Measurements from ENCODE around the gene TTLL5. TPM values are rescaled to one million over a fixed set of nuclear protein-coding genes. Genes with fewer than 3 reads are reported as not detected.
"Not testable (repeated sequence)": the region's sequence is repeated elsewhere in the genome, so short reads cannot be mapped to it uniquely, and the experiment has no call there.

The TTLL5 gene
- total RNA-seq, 1 donor from 2014 or later = 20.4 TPM

DNA sequence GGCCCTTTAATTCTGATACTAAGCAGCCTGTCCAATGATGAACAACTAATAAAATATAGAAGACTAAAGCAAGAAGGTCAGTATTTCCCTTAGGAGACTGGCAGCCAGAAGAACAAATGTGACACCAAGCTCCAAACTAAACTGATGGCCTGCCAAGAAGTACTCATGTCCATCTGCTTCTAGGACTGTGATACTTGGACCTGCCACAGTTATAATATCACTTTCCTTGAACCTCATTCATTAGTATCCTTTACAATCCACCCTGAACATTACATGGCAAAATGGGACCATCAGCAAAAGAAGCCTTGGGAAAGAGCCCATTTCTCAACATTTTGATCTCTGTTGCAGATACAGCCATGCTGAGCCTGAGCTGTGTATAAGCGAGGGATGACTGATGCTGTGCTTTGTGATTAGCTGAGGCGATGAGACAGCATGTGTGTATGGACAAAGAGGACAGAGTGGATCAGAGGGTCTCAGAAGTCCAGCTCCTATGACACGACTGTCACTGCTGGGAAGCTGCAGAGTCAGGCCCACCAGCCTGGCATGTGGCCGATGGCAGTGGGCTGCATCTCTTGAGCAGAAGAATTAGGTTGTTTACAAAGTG, 246.8 kb downstream of the TTLL5 start:
- DNase-seq (ENCODE audit: low read depth in 2 of 2) = no peak

DNA sequence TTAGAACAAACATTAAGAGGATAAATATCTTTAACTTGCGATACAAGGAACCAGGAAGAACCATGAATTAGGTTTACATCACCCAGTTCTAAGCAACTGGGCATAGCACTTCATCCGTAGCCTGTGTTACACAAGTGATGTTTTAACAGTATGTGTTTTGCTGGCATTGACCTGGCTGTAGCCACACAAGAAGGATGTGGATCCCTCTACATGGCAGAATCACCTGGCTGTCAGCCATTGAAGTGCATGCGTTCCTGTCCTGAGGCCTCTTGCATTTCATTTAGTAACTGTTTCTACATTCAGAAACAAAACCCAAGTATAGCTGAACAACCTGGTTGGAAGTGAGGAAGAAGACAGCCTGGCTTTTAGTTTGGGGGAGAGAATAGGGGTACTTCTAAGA, 248.6 kb downstream of the TTLL5 start:
- DNase-seq (ENCODE audit: low read depth in 2 of 2) = no peak

DNA sequence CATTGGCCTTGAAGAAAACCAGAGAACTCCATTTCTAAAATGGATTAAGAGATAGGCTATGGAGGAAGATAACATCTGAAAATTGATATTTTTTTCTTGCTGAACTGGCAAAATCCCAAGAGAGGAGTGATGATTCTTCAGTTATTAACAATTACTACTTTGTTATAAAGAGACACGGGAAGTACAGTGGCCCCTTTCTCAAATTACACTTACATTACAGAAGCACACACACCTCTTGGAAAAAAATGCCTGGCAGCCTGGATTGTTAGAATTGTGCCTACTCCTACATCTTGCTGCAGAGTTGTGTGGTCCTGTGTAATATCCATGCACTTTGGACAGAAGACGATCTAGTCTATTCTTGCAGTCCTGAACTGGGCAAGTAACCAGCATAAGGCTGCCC, 249.0 kb downstream of the TTLL5 start:
- DNase-seq (ENCODE audit: low read depth in 2 of 2) = no peak

DNA sequence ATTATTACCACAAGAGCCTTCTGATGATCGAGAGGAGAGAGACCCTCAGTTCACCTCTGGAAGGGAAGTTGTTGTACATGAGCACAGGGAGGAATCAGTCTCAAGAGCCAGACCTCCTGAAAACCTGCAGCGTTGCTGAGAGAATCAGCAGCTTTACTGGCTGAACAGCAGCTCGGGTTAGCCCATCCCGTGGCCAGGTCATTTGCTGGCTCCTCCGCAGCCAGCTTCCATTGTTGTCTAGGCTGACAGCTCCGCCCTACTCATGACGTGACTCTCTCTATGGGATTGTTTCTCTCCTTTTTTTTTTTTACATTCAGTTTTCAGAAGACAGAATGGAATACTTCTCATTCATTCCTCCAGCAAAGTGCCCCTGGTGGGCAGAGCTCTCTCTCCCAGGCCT, 250.8 kb downstream of the TTLL5 start:
- peak; percentile 85 to 90 for DNase-seq (ENCODE audit: low read depth in 2 of 2)

DNA sequence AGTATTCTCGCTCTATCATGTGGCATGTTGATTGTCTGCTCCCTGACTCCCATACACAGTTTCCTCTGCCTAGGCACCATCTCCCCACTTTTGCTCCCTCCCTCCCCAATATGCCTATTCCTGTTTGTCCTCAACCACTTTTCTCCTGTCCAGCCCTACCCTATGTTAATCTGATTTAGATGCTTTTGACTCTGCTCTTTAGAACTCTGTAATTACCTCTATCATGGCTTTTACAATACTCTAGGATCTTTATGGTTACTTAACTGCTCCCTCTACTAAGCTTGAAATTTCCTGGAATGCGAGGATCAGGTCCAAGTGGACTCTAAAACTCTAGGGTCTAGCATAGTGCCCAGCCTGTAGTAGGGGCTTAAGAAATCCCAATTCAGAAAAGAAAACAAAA, 252.1 kb downstream of the TTLL5 start:
- no peak for DNase-seq (ENCODE audit: low read depth in 2 of 2)

DNA sequence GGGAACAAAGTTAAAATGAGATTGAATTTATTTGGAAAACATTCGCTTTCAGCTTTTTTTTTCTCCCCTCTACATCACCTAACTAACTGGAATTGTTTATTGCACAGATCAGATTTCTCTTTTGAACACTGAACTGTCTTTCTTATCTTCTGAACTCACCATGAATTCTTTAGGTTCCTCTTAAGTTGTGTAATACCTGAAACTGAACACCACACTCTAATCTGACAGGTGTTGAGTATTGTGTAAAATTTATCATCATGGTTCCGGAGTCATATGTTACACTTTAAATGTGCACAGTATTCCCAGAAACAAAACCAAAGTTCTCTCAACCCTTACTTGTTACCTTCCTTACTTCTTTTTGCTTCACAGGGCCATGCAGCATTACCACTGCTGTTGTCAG, 254.0 kb downstream of the TTLL5 start:
- no peak for DNase-seq (ENCODE audit: low read depth in 2 of 2)

DNA sequence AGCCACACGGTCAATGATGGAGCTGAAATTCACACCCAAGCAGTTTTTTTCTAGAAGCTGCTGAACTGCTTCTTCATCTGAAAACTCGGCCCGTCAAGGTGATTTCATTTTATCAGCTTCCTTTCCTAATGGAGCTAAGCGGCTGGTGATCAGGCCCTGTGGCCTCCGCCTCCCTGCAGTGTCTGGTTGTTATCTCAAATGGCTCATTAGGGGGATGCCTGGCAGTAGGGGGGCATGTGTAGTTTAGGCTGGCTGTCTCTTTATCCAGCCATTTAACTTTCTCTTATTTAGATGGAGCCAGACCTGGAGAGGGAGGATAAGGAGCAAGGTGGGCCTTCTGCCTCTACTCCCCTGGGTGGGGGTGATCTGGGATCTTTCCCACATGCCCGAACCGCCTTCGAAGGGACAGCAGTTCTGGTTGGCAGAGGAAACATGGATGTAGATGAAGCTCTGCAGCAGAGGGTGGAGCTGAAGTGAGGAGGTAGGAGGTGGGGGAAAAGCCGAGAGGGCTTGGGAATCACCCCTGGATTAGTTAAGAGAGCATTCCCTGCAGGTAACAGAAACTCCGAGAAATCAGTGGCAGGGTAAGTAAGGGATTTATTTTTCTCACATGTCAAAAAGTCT, 256.4 kb downstream of the TTLL5 start:
- no peak for DNase-seq (ENCODE audit: low read depth in 2 of 2)

DNA sequence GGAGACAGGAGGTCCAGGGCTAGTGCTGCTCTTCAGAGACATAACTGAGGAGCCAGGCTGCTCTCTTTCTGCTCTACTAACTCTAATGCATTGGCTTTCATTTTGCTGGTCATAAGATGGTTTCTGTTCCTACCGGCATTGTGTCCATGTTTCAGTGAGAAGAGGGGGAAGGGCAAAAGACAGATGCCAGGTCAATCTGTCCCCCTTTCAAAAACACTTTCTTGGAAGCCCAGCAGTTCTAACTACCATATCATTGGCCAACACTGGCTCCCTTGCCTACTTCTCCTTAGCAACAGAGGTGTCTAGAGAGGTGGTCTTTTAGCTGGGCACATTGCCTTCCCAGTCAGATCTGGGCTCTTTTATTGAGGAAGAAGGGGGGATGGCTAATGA, 256.9 kb downstream of the TTLL5 start:
- DNase-seq (ENCODE audit: low read depth in 2 of 2) = no peak

DNA sequence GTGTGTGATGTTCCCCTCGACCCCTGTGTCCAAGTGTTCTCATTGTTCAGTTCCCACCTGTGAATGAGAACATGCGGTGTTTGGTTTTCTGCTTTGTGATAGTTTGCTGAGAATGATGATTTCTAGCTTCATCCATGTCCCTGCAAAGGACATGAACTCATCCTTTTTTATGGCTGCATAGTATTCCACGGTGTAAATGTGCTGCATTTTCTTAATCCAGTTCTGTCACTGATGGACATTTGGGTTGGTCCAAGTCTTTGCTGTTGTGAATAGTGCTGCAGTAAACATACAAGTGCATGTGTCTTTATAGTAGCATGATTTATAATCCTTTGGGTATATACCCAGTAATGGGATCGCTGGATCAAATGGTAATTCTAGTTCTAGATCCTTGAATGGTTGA, 259.4 kb downstream of the TTLL5 start:
- not testable (repeated sequence) for DNase-seq (ENCODE audit: low read depth in 2 of 2)

DNA sequence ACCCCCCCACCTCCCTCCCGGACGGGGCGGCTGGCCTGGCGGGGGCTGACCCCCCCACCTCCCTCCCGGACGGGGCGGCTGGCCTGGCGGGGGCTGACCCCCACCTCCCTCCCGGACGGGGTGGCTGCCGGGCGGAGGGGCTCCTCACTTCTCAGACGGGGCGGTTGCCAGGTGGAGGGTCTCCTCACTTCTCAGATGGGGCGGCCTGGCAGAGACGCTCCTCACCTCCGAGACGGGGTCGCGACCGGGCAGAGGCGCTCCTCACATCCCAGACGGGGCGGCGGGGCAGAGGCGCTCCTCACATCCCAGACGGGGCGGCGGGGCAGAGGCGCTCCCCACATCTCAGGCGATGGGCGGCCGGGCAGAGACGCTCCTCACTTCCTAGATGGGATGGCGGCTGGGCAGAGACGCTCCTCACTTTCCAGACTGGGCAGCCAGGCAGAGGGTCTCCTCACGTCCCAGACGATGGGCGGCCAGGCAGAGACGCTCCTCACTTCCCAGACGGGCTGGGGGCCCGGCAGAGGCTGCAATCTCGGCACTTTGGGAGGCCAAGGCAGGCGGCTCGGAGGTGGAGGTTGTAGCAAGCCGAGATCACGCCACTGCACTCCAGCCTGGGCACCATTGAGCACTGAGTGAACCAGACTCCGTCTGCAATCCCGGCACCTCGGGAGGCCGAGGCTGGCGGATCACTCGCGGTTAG, 264.2 kb downstream of the TTLL5 start:
- not testable (repeated sequence) for DNase-seq (ENCODE audit: low read depth in 2 of 2)

DNA sequence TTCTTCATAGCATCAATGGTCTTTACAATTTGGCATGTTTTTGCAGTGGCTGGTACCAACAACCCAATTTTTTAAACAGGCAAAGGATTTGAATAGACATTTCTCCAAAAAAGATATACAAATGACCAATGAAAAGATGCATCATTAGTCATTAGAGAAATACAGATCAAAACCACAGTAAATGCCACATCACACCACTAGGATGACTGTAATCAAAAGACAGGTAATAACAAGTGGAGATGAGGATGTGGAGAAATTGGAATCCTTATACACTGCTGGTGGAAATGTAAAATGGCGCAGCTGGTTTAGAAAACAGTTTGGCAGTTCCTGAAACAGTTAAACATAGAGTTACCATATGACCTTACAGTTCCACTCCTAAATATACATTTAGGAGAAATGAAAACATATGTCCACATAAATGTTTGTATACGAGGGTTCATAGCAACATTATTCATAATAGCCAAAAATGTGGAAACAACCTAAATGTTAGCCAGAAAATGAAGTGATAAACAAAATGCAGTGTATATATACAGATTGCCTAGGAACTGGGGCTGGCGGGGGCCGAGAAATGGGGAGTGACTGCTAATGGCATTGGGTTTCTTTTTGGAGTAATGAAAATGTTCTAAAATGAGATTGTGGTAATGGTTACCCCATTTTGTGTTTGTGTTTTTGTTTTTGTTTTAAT, 265.5 kb downstream of the TTLL5 start:
- no peak for DNase-seq (ENCODE audit: low read depth in 2 of 2)

DNA sequence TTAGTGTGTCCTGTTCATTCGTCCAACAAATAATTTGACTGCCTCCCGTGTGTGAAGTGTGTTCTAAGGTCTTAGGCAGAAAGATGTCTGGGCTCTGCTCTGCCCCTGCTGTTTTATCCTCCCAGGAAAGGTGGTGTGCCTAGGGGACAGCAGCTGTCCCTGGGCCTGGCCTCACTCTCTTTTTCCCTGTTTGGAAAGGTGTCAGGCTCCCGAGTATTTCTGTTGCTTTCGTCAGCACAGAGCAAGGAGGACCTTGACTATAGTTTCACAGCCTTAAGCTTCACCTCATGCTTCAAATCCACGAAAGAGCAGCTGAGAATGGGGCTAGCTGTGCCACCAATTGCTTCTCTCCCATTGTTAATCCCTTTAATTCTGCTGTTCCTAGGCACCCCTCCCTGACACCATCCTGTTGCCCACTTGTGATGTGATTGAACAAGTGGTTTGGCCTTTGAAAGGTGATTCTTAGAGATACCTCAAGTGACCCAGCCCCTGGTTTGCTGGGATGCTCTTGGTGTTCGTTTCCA, 266.6 kb downstream of the TTLL5 start:
- DNase-seq (ENCODE audit: low read depth in 2 of 2) = no peak

DNA sequence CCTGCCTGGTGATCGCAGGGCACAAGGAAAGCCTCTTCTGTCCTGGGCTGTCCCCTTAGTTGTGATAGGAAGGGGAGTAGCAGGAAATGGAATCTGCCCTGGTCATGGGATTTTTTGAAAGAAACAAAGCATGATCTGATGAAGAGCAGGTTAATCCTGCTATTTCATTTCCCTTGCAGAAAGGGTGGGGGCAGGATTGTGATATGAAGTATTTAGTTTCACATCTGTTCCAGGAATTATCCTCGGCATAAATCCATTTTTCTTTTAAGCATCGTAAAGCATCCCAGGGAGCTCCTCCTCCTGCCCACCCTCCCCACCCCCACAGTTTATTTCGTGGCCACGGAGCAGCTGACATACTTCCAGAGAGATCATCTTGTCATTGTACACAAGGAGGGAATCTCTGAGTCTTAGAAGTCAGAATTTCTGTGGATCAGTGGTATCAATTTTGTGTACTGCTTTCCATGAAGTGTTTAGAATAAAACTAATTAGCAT, 267.7 kb downstream of the TTLL5 start:
- DNase-seq (ENCODE audit: low read depth in 2 of 2) = peak; percentile 31 to 72

DNA sequence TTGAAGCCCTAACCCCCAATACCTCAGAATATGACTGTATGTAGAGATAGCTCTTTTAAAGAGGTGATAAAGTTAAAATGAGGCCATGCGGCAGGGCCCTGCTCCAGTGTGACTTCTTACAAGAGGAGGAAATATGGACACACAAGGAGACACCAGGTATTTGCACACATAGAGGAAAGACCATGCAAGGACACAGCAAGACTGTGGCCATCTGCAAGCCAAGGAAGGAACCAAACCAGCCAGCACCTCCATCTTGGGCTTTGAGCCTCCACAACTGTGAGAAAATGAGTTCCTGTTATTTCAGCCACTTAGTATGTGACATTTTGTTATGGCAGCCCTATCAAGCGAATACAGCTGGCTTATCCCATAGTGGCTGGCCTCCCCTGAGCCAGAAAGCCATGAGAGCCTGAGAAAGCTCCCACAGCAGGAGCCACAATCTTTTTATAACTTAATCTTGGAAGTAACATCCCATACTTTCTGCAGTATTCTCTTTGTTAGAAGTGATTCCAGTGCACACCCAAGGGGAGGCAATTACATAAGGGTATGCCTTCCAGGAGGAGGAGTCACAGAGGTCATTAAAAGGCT, 272.8 kb downstream of the TTLL5 start:
- DNase-seq (ENCODE audit: low read depth in 2 of 2) = no peak

DNA sequence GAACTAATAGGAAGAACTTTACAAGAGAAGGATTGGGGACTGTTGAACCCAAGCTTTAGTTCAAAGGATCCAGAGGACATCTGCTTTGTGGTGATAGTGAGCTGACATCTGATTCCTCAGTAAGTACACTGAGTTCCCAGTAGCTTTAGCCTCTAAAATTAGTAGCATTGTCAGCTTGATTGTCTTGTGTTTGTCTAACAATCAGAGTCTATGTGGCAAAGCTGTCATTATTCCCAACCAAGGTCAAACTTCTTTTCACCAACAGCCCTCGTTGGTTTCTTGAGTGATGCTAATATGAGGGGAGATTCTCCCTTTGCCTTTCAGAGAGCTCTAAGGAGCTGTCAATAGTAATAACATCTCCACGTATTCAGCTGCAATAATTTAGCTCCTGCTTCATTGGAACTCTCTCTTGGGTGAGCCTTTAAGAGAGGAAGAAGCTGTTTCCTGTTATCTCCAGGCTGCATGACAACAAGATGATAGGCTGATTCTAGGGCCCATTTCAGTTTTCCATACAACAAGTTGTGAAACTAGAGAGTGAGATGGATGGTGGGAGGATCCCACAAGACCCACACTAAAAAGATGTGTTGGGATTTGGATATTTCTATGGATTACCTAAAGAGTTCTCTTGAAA, 274.1 kb downstream of the TTLL5 start:
- peak in 1 of 2 donors; percentile 42 for DNase-seq (ENCODE audit: low read depth in 2 of 2)

DNA sequence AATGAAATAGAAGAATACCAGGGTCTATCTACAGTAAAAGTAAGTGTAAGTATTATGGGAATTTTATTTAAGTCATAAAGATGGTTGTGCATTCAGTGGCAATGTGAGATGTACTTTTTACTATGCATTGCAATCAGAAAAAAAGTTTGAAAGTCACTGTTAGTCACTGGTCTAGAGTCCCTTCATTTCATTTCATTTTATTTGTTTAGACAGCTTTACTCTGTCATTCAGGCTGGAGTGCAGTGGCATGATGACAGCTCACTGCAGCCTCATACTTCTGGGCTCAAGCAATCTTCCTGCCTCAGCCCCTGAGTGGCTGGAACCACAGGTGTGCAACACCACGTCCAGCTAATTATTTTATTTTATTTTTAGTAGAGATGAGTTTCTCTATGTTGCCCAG, 278.2 kb downstream of the TTLL5 start:
- no peak for DNase-seq (ENCODE audit: low read depth in 2 of 2)

DNA sequence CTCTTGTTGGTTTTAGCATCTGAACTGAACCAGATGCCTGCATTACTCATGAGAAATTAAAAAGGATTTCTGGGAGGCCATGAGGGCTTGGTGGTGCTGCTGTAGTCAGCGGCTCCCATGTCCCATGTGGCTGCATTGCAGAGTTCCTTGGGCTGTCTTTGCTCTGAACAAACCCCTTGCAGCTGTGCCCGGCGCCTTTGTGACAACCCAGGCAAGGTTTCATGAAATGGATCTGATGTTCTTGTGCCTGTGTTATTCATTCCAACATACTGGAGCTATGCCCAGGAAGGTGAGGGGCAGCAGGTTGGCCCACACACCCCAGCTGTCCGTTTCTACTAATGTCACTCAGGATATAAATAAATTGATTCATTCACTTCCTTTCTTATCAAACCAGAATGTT, 280.0 kb downstream of the TTLL5 start:
- peak in 1 of 2 donors; percentile 31 for DNase-seq (ENCODE audit: low read depth in 2 of 2)

DNA sequence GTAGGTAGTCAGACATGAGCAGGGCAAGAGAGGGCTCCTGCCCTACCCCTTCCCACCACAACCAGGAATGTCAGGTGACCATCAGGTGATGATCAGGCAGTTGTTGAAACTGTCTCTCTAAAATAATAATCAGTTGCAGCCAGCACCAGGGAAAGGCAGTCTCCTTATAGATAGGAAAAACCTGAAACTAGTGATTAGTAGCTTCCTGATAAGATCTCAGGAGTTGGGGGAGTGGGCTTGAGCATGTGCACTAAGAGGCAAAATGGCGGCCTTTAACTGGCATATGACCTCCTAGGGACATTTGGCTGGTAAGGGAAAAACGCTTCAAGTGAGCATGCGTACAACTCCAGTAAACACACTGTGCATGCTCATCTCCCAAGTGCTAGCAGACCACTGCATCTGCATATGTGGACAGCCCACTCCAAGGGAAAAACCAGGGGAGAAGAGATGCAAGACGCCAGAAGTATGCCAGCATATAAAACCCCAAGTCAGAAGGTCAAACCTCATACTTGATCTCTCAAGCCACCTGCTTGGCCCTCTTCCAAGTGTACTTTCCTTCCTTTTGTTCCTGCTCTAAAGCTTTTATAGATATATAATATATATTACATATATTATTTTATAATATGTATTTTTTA, 283.7 kb downstream of the TTLL5 start:
- DNase-seq (ENCODE audit: low read depth in 2 of 2) = no peak

DNA sequence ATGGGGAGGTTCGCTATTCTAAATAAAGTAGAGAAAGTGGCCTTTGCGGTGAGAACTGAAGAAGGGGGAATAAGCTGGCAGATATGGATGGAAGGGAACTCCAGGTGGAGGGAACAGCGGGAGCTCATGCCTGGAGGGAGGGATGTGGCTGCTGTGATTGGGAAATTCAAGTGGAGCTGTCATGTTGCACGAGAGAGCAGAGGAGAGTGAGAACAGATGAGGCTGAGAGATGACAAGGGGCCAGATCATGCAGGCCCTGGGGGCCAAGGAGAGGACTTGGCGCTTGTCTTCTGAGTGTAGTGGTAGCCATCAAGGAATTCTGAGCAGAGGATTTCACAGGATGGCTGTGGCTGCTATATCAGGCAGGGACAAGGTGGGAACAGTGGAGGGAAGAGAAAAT, 285.7 kb downstream of the TTLL5 start:
- DNase-seq (ENCODE audit: low read depth in 2 of 2) = no peak

DNA sequence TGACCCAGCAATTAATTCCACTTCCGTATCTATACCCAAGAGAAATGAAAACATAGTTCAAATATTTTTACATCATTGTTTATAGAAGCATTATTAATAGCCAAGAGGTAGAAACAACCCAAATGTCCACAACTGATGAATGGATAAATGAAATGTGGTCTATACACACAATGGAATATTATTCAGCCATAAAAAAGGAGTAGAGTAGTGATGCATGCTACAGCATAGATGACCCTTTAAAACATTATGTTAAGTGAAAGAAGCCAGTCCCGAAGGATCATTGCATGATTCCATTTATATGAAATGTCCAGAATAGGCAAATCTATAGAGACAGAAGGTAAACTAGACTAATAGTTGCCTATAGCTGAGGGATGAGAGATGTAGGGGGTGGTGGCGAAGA, 291.4 kb downstream of the TTLL5 start:
- no peak for DNase-seq (ENCODE audit: low read depth in 2 of 2)

DNA sequence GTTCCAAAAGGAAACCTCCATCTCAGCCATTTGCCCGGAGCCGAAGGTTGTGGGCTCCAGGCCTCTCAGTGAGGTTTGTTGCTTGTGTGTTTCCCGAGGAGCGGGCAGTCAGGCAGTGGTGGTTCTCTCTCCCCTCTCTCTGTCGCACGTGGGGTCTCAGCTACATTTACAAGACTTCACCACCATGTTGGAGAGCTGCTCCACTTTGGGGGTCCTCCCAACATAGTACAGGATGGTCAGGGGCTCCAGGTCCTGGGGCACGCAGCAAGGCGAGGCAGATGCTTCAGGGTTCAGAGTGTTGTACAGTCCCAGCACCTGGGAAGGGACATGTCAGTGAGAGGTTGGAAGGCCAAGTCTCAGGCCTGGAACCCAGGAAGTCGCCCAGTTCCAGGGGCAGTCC, 298.0 kb downstream of the TTLL5 start:
- DNase-seq (ENCODE audit: low read depth in 2 of 2) = no peak
